Immature natural killer cell (primary cell): Measurements from ENCODE around the gene UBE2F. TPM values are rescaled to one million over a fixed set of nuclear protein-coding genes. Genes with fewer than 3 reads are reported as not detected.
"Not testable (repeated sequence)": the region's sequence is repeated elsewhere in the genome, so short reads cannot be mapped to it uniquely, and the experiment has no call there.

ENCODE experiments used
- DNase-seq, 3 donors: peaks; one replicate each; pipeline ENCODE4 v3.0.0; 2022; ENCODE audit warnings: mixed read lengths in 1 of 3
- H3K27ac Mint-ChIP-seq, 6 donors: one replicate each; pipeline ENCODE4 v1.8.0; 2020; ENCODE audit warnings: mixed read lengths in 6 of 6, mild to moderate bottlenecking in 5 of 6, inconsistent platforms in 4 of 6, moderate library complexity in 3 of 6
- H3K27me3 Mint-ChIP-seq, 3 donors: one replicate each; pipeline ENCODE4 v1.8.0; 2020 to 2021; ENCODE audit warnings: low read depth in 3 of 3, mild to moderate bottlenecking in 3 of 3, mixed read lengths in 3 of 3, moderate library complexity in 3 of 3, inconsistent platforms in 1 of 3
- H3K36me3 Mint-ChIP-seq, 3 donors: one replicate each; pipeline ENCODE4 v1.8.0; 2020; ENCODE audit warnings: mixed read lengths in 3 of 3, inconsistent platforms in 2 of 3, mild to moderate bottlenecking in 2 of 3
- H3K4me1 Mint-ChIP-seq, 2 donors: one replicate each; pipeline ENCODE4 v1.8.0; 2020; ENCODE audit warnings: inconsistent platforms in 2 of 2, mild to moderate bottlenecking in 2 of 2, mixed read lengths in 2 of 2, moderate library complexity in 1 of 2
- H3K4me3 Mint-ChIP-seq, 5 donors: one replicate each; pipeline ENCODE4 v1.8.0; 2020; ENCODE audit warnings: mild to moderate bottlenecking in 5 of 5, mixed read lengths in 5 of 5, inconsistent platforms in 3 of 5, moderate library complexity in 3 of 5
- H3K9me3 Mint-ChIP-seq, 6 donors: one replicate each; pipeline ENCODE4 v1.8.0; 2020; ENCODE audit warnings: mild to moderate bottlenecking in 6 of 6, mixed read lengths in 6 of 6, inconsistent platforms in 4 of 6, moderate library complexity in 3 of 6
- polyA plus RNA-seq, 3 donors: library from polyadenylated mRNA; unstranded; fragments of 300-500 nt; fragmentation: Illumina TruSeq; gene quantifications; one replicate each; pipeline ENCODE4 v1.2.3, GENCODE V29; 2021

Gene UBE2F
- polyA plus RNA-seq, 3 donors from 2014 or later, result 274 to 339 (median 323) TPM

DNA sequence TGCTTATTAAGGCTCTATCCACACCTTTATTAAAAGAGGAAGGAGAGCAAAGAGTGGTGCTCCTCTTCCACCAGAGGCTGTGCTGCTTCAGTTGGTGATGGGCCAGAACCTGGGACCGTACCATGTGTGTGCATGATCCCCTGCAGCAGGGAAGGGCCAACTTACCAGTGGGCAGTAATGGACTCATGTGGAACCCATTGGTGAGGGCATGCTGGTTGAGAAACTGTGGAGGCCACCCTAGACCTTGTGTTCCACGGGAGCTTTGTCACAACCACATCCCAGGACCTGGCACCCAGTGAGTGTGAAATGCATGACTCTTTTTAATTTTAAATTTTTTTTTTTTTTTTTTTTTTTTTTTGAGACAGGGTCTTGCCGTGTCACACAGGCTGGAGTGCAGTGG is 5.4 kb downstream of the UBE2F start:
- DNase-seq, result no peak
- peaks cover 70 to 79% of the 10 kb centered on the region in 2 donors for H3K4me1 Mint-ChIP-seq
- peaks cover 0 to 11% (median 9%) of the 10 kb centered on the region in 3 donors for H3K27me3 Mint-ChIP-seq
- no peak overlapping the region for H3K4me3 Mint-ChIP-seq
- peaks cover 0 to 8% (median 5%) of the 10 kb centered on the region in 3 donors for H3K36me3 Mint-ChIP-seq
- H3K9me3 Mint-ChIP-seq, result no peaks in the 10 kb centered on the region
- peak overlapping the region in 4 of 6 donors; percentile 21 to 78 (median 35) for H3K27ac Mint-ChIP-seq

DNA sequence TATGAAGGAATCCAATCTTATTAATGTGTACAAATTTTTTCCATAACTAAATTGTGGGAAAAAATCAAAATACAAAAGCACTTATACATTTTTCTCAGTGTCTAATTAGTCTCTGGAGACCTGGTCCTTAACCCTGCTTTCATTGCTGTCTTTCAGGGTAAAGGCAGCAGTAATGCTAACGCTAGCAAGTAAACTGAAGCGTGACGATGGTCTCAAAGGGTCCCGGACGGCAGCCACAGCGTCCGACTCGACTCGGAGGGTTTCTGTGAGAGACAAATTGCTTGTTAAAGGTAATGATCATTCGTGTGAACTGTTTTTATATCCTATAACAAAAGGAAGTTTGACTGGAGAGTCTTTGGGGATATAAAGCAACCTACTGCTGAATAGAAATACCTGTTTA is 6.1 kb downstream of the UBE2F start:
- Mint-ChIP-seq H3K4me1 (peaks cover 72 to 82% of the 10 kb centered on the region in 2 donors), H3K36me3 (peaks cover 0 to 14% (median 5%) of the 10 kb centered on the region in 3 donors), H3K4me3 (no peak overlapping the region), H3K27me3 (peaks cover 0 to 5% (median 4%) of the 10 kb centered on the region in 3 donors), H3K27ac (peak overlapping the region in 3 of 6 donors; percentile 58 to 64 (median 62)), H3K9me3 (no peaks in the 10 kb centered on the region)
- no peak for DNase-seq

GRCh38 chr2:237977380-237977779 is 10.6 kb downstream of the UBE2F start:
- peaks cover 72 to 81% of the 10 kb centered on the region in 2 donors for H3K4me1 Mint-ChIP-seq
- H3K9me3 Mint-ChIP-seq, result no peaks in the 10 kb centered on the region
- H3K4me3 Mint-ChIP-seq, result peak overlapping the region; percentile 34 to 73 (median 64)
- peak overlapping the region; percentile 73 to 90 (median 88) for H3K27ac Mint-ChIP-seq
- DNase-seq, result peak in 1 of 3 donors; percentile 26
- H3K27me3 Mint-ChIP-seq, result peaks cover 0 to 1% (median 0%) of the 10 kb centered on the region in 3 donors
- H3K36me3 Mint-ChIP-seq, result peaks cover 0 to 16% (median 7%) of the 10 kb centered on the region in 3 donors

- Mint-ChIP-seq H3K36me3 (peaks cover 0 to 18% (median 8%) of the 10 kb centered on the region in 3 donors), H3K4me1 (peaks cover 72 to 83% of the 10 kb centered on the region in 2 donors), H3K4me3 (peak overlapping the region in 3 of 5 donors; percentile 58 to 73 (median 70)), H3K9me3 (no peaks in the 10 kb centered on the region), H3K27ac (peak overlapping the region; percentile 86 to 90 (median 89)), H3K27me3 (peaks cover 0 to 1% (median 0%) of the 10 kb centered on the region in 3 donors)
- DNase-seq, result no peak
These were observed 11.4 kb downstream of the UBE2F start for GRCh38 chr2:237978058-237978712.

DNA sequence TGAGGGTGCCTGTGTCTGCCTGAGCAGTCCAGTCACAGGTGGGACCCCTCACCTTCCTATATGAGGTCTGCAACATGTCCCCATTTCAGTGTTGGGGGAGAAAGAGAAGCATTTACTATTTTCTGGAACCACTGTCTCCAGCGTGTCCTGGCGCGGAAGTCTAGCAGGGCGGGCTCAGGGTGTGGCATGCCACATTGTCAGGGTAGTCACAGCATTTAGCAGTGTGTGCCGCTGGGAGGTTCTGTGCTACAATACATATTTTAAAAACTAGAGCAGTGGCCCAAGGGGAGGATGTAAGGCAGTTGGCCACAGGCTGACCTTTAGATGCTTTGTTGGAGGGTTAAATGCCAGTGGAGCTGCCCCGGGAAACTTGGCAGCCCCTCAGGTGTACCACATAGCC is 12.5 kb downstream of the UBE2F start:
- H3K27me3 Mint-ChIP-seq, result no peaks in the 10 kb centered on the region
- H3K9me3 Mint-ChIP-seq, result no peaks in the 10 kb centered on the region
- H3K27ac Mint-ChIP-seq, result peak overlapping the region; percentile 86 to 90 (median 89)
- H3K36me3 Mint-ChIP-seq, result peaks cover 0 to 21% (median 8%) of the 10 kb centered on the region in 3 donors
- no peak for DNase-seq
- H3K4me3 Mint-ChIP-seq, result peak overlapping the region; percentile 64 to 78 (median 65)
- peaks cover 80 to 89% of the 10 kb centered on the region in 2 donors for H3K4me1 Mint-ChIP-seq

DNA sequence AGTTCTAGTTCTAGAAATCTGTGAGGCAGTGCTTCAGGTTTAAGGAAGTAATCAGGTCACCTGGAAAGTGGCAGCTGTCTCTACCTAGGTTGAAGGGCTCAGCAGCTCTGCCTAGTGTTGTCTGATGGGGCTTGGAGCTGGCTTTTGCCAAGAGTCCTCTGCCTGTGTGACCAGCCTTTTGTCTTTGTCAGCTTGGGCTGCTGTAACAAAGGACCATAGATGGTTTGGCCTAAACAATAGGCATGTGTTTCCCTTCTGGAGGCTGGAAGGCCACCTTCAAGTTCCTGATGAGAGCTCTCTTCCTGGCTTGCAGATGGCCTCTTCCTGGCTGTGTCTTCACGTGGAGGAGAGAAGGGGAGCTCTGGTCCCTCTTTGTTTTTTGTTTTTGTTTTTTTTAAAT is 13.3 kb downstream of the UBE2F start:
- Mint-ChIP-seq H3K36me3 (peaks cover 0 to 20% (median 8%) of the 10 kb centered on the region in 3 donors), H3K27me3 (no peaks in the 10 kb centered on the region), H3K9me3 (no peaks in the 10 kb centered on the region), H3K27ac (peak overlapping the region; percentile 86 to 90 (median 89)), H3K4me3 (peak overlapping the region; percentile 65 to 78 (median 66)), H3K4me1 (peaks cover 86 to 96% of the 10 kb centered on the region in 2 donors)
- no peak for DNase-seq

- peak overlapping the region; percentile 65 to 78 (median 66) for H3K4me3 Mint-ChIP-seq
These were observed 13.9 kb downstream of the UBE2F start for GRCh38 chr2:237980751-237981150.

GRCh38 chr2:237981621-237982020 is 14.8 kb downstream of the UBE2F start:
- not testable (repeated sequence) for DNase-seq, H3K27me3 Mint-ChIP-seq, H3K9me3 Mint-ChIP-seq, H3K4me3 Mint-ChIP-seq
- peak overlapping the region in 1 of 6 donors; percentile 89 for H3K27ac Mint-ChIP-seq
- H3K36me3 Mint-ChIP-seq, result peaks cover 0 to 13% (median 6%) of the 10 kb centered on the region in 3 donors
- peaks cover 85 to 98% of the 10 kb centered on the region in 2 donors for H3K4me1 Mint-ChIP-seq

More at GRCh38 chr2:237980751-237981150, 13.9 kb downstream of the UBE2F start:
- no peaks in the 10 kb centered on the region for H3K27me3 Mint-ChIP-seq
- H3K9me3 Mint-ChIP-seq, result no peaks in the 10 kb centered on the region
- peaks cover 89 to 98% of the 10 kb centered on the region in 2 donors for H3K4me1 Mint-ChIP-seq
- no peak for DNase-seq
- peaks cover 0 to 15% (median 8%) of the 10 kb centered on the region in 3 donors for H3K36me3 Mint-ChIP-seq
- H3K27ac Mint-ChIP-seq, result peak overlapping the region; percentile 86 to 90 (median 89)

DNA sequence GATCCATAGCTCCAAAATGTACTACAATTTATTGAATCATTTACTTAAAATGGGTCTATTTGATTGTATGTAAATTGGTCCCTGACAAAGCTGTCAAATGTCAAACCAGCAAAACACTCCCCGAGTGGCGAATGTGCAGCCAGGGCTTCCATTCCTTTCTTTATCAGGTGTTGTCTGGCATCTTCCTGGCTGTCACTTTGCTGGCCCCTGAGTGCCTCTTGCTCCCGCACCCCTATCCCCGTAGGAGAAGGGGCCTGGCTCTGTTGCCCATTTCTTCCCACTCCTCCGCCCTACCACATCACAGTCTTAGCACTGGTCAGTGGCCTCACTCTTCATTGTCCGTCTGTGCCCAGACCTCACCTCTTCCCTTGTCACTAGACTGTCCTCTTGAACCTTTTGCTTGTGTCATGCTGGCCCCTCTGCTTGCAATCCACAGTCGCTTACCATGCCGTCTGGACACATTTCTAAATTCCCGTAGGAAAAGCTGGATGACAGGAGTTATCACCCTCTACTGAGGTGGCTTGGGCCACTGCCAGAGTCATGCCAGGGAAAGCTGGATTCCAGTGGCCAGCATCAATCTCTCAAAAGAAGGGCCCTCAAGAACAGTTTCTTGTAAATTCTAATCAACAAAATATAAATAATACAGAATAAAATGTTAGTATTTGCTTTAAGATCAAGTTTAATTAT is 15.4 kb downstream of the UBE2F start:
- Mint-ChIP-seq H3K27me3 (no peaks in the 10 kb centered on the region), H3K27ac (peak overlapping the region in 4 of 6 donors; percentile 12 to 89 (median 72)), H3K4me3 (peak overlapping the region in 1 of 5 donors; percentile 1), H3K4me1 (peaks cover 85 to 98% of the 10 kb centered on the region in 2 donors), H3K36me3 (peaks cover 2 to 17% (median 7%) of the 10 kb centered on the region in 3 donors), H3K9me3 (peaks cover 0 to under 1% (median 0%) of the 10 kb centered on the region in 6 donors)
- no peak for DNase-seq

- peaks cover 74 to 90% of the 10 kb centered on the region in 2 donors for H3K4me1 Mint-ChIP-seq
- no peaks in the 10 kb centered on the region for H3K27me3 Mint-ChIP-seq
- peak overlapping the region in 2 of 5 donors; percentile 2 to 45 for H3K4me3 Mint-ChIP-seq
- peaks cover 9 to 17% (median 15%) of the 10 kb centered on the region in 3 donors for H3K36me3 Mint-ChIP-seq
- no peak for DNase-seq
- peak overlapping the region; percentile 29 to 89 (median 82) for H3K27ac Mint-ChIP-seq
- H3K9me3 Mint-ChIP-seq, result peaks cover 0 to 3% (median 0%) of the 10 kb centered on the region in 6 donors
These were observed 17.1 kb downstream of the UBE2F start for GRCh38 chr2:237983922-237984321.

DNA sequence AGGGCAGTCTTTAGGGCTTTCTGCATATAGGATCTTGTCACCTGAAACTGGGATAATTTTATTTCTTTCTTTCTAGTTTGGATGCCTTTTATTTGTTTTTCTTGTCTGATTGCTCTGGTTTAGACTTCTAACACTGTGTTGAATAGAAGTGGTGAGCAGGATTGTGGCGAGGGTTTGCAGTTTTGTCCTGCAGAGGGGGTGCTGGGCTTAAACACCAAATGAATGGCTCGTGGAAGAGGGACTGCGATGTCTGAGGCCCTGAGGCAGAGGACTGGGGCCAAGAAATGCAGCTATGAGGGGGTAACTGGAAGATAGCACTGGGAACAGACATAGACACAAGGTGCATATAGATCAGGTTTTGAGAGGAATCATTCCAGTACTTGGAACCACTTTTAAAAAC is 20.5 kb downstream of the UBE2F start:
- Mint-ChIP-seq H3K36me3 (peaks cover 16 to 23% (median 17%) of the 10 kb centered on the region in 3 donors), H3K9me3 (peaks cover 0 to 3% (median 0%) of the 10 kb centered on the region in 6 donors), H3K27me3 (no peaks in the 10 kb centered on the region), H3K4me1 (peaks cover 50 to 62% of the 10 kb centered on the region in 2 donors), H3K27ac (peak overlapping the region in 5 of 6 donors; percentile 35 to 77 (median 75)), H3K4me3 (peak overlapping the region in 1 of 5 donors; percentile 1)
- no peak for DNase-seq

DNA sequence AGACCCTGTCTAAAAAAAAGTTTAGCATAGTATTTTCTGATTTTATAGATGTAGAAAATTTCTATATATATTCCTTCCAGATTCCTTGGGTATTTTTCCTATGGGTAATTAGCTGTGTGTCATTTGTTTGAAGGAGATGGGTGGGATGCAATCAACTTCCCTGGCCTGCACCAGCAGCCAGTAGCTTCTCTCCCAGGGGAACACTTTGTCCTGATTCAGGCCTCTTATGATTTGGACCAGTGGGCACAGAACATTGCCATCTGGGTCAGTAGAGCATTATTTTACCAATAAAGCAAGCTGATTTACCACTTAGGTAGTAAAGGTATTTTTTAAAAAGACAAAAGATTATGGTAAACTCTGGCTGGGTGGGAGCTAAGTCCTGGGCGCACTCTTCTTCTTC is 26.9 kb downstream of the UBE2F start:
- Mint-ChIP-seq H3K4me3 (no peak overlapping the region), H3K27me3 (peaks cover 0 to 5% (median 4%) of the 10 kb centered on the region in 3 donors), H3K4me1 (peaks cover 28 to 52% of the 10 kb centered on the region in 2 donors), H3K27ac (peak overlapping the region in 4 of 6 donors; percentile 48 to 72 (median 70)), H3K36me3 (peaks cover 16 to 36% (median 16%) of the 10 kb centered on the region in 3 donors), H3K9me3 (no peaks in the 10 kb centered on the region)
- no peak for DNase-seq

- peaks cover 0 to 10% (median 5%) of the 10 kb centered on the region in 3 donors for H3K27me3 Mint-ChIP-seq
- peaks cover 35 to 60% of the 10 kb centered on the region in 2 donors for H3K4me1 Mint-ChIP-seq
- H3K9me3 Mint-ChIP-seq, result no peaks in the 10 kb centered on the region
- H3K4me3 Mint-ChIP-seq, result no peak overlapping the region
- H3K27ac Mint-ChIP-seq, result peak overlapping the region; percentile 39 to 92 (median 70)
- H3K36me3 Mint-ChIP-seq, result peaks cover 11 to 34% (median 19%) of the 10 kb centered on the region in 3 donors
- DNase-seq, result no peak
These were observed 28.2 kb downstream of the UBE2F start for GRCh38 chr2:237995036-237995435.
